OCI-LY7 (cell line): ENCODE results near the gene F2.
"Not testable (repeated sequence)": the region's sequence is repeated elsewhere in the genome, so short reads cannot be mapped to it uniquely, and the experiment has no call there.

Experiments
- CTCF ChIP-seq: fragments of 200-600 bp; sonication (generic); conservative IDR thresholded peaks from 2 replicates; pipeline ENCODE4 v1.5.1; 2014; ENCODE audit warnings: mild to moderate bottlenecking, antibody characterized with exemption, low read length, moderate library complexity, mixed read lengths
- EZH2phosphoT487 ChIP-seq: fragments of 200-600 bp; sonication (generic); IDR thresholded peaks from 2 replicates; pipeline ENCODE4 v1.6.1; 2018; ENCODE audit warnings: low read depth, borderline replicate concordance, mild to moderate bottlenecking, mixed run types, antibody characterized with exemption, low read length, moderate library complexity, mixed read lengths

- TF ChIP-seq CTCF, EZH2phosphoT487: not testable (repeated sequence)
Measured at GRCh38 chr11:46709351-46709750, 9.7 kb upstream of the F2 start.
